GM12865 (cell line): ENCODE data around the gene NPFF.

Source experiments
- DNase-seq: peaks from one replicate; pipeline ENCODE4 v3.0.0; 2010; ENCODE audit warnings: low read depth
- H3K4me3 ChIP-seq: 2 replicates; pipeline ENCODE4 v1.5.1; 2011; ENCODE audit warnings: mild to moderate bottlenecking, low read depth, low read length, control low read depth
- TF ChIP-seq, protein P1 (sequence below): IDR thresholded peaks from 2 replicates; pipeline ENCODE4 v1.5.1; 2011; ENCODE audit warnings: low read length, control low read depth, low read depth, inconsistent platforms; ENCODE audit not compliant: insufficient read depth; ENCODE audit errors: missing control alignments

Gene NPFF

GRCh38 chr12:53530061-53530460, 22.8 kb upstream of the NPFF start:
- H3K4me3 ChIP-seq, result no peak overlapping the region
- no peak for DNase-seq
- TF ChIP-seq, protein P1, sequence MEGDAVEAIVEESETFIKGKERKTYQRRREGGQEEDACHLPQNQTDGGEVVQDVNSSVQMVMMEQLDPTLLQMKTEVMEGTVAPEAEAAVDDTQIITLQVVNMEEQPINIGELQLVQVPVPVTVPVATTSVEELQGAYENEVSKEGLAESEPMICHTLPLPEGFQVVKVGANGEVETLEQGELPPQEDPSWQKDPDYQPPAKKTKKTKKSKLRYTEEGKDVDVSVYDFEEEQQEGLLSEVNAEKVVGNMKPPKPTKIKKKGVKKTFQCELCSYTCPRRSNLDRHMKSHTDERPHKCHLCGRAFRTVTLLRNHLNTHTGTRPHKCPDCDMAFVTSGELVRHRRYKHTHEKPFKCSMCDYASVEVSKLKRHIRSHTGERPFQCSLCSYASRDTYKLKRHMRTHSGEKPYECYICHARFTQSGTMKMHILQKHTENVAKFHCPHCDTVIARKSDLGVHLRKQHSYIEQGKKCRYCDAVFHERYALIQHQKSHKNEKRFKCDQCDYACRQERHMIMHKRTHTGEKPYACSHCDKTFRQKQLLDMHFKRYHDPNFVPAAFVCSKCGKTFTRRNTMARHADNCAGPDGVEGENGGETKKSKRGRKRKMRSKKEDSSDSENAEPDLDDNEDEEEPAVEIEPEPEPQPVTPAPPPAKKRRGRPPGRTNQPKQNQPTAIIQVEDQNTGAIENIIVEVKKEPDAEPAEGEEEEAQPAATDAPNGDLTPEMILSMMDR, result no peak

DNA sequence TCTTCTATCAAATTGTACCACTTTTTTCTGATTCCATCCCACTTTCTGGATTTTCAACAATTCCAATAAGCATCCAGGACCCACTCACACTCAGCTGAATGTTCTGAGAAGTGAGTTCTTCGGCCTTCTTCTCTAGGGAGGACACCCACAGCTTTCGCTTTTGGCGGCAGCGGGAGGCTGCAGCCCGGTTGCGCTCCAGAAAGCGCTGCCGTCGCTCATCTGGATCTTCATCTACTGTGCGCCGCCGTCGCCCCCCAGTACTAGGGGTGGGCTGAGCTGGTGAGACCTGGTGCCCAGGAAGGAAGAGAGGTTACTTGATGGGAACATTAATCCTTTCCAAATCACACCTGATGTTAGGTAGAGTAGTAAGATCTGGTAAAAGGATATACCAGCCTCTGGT, 17.2 kb upstream of the NPFF start:
- DNase-seq, result no peak
- TF ChIP-seq, protein P1, result no peak
- H3K4me3 ChIP-seq, result no peak overlapping the region

GRCh38 chr12:53523131-53523530, 15.8 kb upstream of the NPFF start:
- TF ChIP-seq, protein P1, result no peak
- DNase-seq, result no peak
- no peak overlapping the region for H3K4me3 ChIP-seq

DNA sequence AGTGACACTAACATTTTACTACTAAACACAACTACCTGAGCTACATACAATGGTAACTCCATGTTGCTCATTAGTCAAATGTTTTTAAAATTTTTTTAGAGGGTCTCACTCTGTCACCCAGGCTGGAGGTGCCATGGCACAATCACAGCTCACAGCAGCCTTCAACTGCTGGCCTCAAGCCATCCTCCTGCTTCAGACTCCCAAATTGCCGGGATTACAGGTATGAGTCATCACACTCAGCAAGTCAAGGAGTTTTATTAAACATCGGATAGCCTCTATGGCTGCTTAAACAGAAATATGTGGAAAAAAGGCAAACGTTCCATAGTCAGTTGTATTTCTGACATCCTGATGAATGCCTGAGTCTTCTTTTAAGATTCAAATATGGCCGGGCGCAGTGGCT, 11.1 kb upstream of the NPFF start:
- DNase-seq, result no peak
- TF ChIP-seq, protein P1, result no peak
- H3K4me3 ChIP-seq, result no peak overlapping the region

DNA sequence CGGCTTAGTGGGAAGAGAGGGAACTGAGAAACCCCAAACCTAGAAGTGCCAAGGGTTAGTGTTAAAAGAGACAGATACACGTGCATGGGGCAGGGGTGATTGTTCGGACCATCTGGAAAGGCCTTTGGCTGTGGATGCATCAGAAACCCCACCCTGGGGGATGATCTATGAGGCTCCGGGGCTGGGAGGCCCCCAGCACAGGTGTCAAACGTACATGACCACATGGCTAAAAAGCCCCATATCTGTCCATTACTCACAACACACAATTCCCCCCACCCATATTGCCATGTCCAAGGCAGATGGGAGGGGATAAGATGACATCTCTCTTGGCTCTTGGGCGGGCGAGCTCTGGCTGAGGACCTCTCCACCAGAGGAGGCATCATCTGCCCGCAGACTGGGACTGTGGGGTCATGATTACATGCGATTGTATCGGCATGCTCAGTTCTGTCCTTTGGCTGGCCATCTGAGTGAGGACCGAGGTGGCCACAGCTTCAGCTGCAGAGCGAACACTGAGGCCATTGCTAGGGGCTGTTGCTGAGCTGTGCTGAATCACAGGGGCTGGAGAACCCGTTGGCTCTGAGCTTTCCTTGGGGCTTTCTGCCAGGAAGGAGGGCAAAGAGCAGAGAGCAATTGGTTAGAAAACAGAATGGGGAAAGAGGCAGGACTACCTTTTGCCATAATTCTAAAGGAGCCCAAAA, 9.6 kb upstream of the NPFF start:
- TF ChIP-seq, protein P1, result no peak
- no peak overlapping the region for H3K4me3 ChIP-seq
- no peak for DNase-seq

- H3K4me3 ChIP-seq, result no peak overlapping the region
- DNase-seq, result no peak
- TF ChIP-seq, protein P1, result no peak
These were observed 8.0 kb upstream of the NPFF start for GRCh38 chr12:53515291-53515680.
